Stimulated activated CD4-positive, alpha-beta T cell treated with anti-CD3 and anti-CD28 coated beads, TNF-alpha, amount 100 ng/mL, for 48 hours (primary cell): ENCODE data around the gene GALNT6.
A peak's percentile ranks its signal among the peaks of the same experiment; 100 is the strongest.
"Not testable (repeated sequence)": the region's sequence is repeated elsewhere in the genome, so short reads cannot be mapped to it uniquely, and the experiment has no call there.

Experiments used
- DNase-seq, 3 donors: peaks; one replicate each; pipeline ENCODE4 v3.0.0-alpha.2; 2020; ENCODE audit warnings: low read depth in 3 of 3

The GALNT6 gene

GRCh38 chr12:51357374-51358047 lies 33.7 kb downstream of the GALNT6 start:
- peak in 1 of 3 donors; percentile 13 for DNase-seq

- no peak for DNase-seq
Measured at GRCh38 chr12:51351913-51352532, 39.2 kb downstream of the GALNT6 start.

- no peak for DNase-seq
Measured at GRCh38 chr12:51349026-51349425, 42.2 kb downstream of the GALNT6 start.

GRCh38 chr12:51348116-51348515 lies 43.1 kb downstream of the GALNT6 start:
- no peak for DNase-seq

- DNase-seq, result no peak
Measured at GRCh38 chr12:51346581-51346980, 44.6 kb downstream of the GALNT6 start, which contains the start of gene CELA1. CELA1 (minus strand) TSS chr12:51346679; CDS start chr12:51346638, 41 bp downstream.

- no peak for DNase-seq
Measured at GRCh38 chr12:51345681-51346080, 45.5 kb downstream of the GALNT6 start.

- no peak for DNase-seq
Measured at GRCh38 chr12:51343201-51343600, 48.0 kb downstream of the GALNT6 start.

GRCh38 chr12:51342416-51342815 lies 48.8 kb downstream of the GALNT6 start:
- DNase-seq, result no peak

GRCh38 chr12:51341251-51342007 lies 49.8 kb downstream of the GALNT6 start:
- DNase-seq, result peak; percentile 40 to 58 (median 41)

GRCh38 chr12:51339750-51340149 lies 51.5 kb downstream of the GALNT6 start:
- DNase-seq, result no peak

- DNase-seq, result not testable (repeated sequence)
Measured at GRCh38 chr12:51337336-51337735, 53.9 kb downstream of the GALNT6 start.

- DNase-seq, result no peak
Measured at GRCh38 chr12:51335931-51336330, 55.3 kb downstream of the GALNT6 start.

GRCh38 chr12:51334764-51335163 lies 56.4 kb downstream of the GALNT6 start:
- no peak for DNase-seq

- DNase-seq, result no peak
Measured at GRCh38 chr12:51333536-51333935, 57.7 kb downstream of the GALNT6 start.

GRCh38 chr12:51330186-51330585 lies 61.0 kb downstream of the GALNT6 start:
- no peak for DNase-seq

- no peak for DNase-seq
Measured at GRCh38 chr12:51329742-51330141, 61.5 kb downstream of the GALNT6 start.

GRCh38 chr12:51328587-51328986 lies 62.6 kb downstream of the GALNT6 start:
- no peak for DNase-seq

GRCh38 chr12:51326698-51327439 lies 64.3 kb downstream of the GALNT6 start:
- no peak for DNase-seq

GRCh38 chr12:51324953-51325352 lies 66.3 kb downstream of the GALNT6 start:
- no peak for DNase-seq

- DNase-seq, result peak; percentile 36 to 55 (median 54)
Measured at GRCh38 chr12:51323966-51324895, 67.0 kb downstream of the GALNT6 start, which contains the start of gene BIN2. BIN2 (minus strand) TSS chr12:51324174; CDS start chr12:51324102, 72 bp downstream.
